Liver (tissue), 3 donors: ENCODE data around the gene HP.

Source experiments
- CTCF ChIP-seq: fragments of 150-350 bp; IDR thresholded peaks from 2 replicates; pipeline ENCODE4 v1.5.1; 2017; ENCODE audit warnings: improper control_type of control experiment, low read depth, low read length; ENCODE audit not compliant: missing input control
- EGR1 ChIP-seq, 2 donors: IDR thresholded peaks; 2 replicates each; pipeline ENCODE4 v1.6.1; 2016 to 2018; ENCODE audit warnings: antibody characterized with exemption in 2 of 2, low read depth in 2 of 2
- FOXA1 ChIP-seq: IDR thresholded peaks from 2 replicates; pipeline ENCODE4 v1.6.1; 2016; ENCODE audit warnings: antibody characterized with exemption
- GABPA ChIP-seq, 2 donors: IDR thresholded peaks in 1 of 2; conservative IDR thresholded peaks in 1 of 2; 2 replicates each; pipeline ENCODE4 v1.6.1; 2016; ENCODE audit warnings: antibody characterized with exemption in 2 of 2, mild to moderate bottlenecking in 1 of 2, moderate library complexity in 1 of 2
- HNF4A ChIP-seq, 2 donors: conservative IDR thresholded peaks; 2 replicates each; pipeline ENCODE4 v1.6.1; 2016; ENCODE audit warnings: antibody characterized with exemption in 2 of 2, mild to moderate bottlenecking in 2 of 2
- JUND ChIP-seq, 2 donors: IDR thresholded peaks; 2 replicates each; pipeline ENCODE4 v1.6.1; 2016; ENCODE audit warnings: antibody characterized with exemption in 2 of 2
- RXRA ChIP-seq, 2 donors: IDR thresholded peaks; 2 replicates each; pipeline ENCODE4 v1.6.1; 2017 to 2018; ENCODE audit warnings: antibody characterized with exemption in 2 of 2, mild to moderate bottlenecking in 1 of 2
- SP1 ChIP-seq: IDR thresholded peaks from 2 replicates; pipeline ENCODE4 v1.6.1; 2018; ENCODE audit warnings: antibody characterized with exemption, mild to moderate bottlenecking
- donor health status: healthy.
- donor health status: healthy.

- TF ChIP-seq CTCF (no peak), EGR1 (IDR thresholded peaks at IDR 0.05; ENCODE audit: low read depth in 2 of 2) (no peak), FOXA1 (no peak), JUND (IDR thresholded peaks at IDR 0.05) (no peak), HNF4A (conservative IDR thresholded peaks at IDR 0.05) (no peak), GABPA (IDR thresholded peaks at IDR 0.05 in 1 of 2, conservative IDR thresholded peaks at IDR 0.05 in 1 of 2) (no peak), SP1 (no peak), RXRA (IDR thresholded peaks at IDR 0.05) (no peak)
Measured at GRCh38 chr16:72022127-72022526, 32.2 kb upstream of the HP start.
